IMR-90 (cell line): ENCODE results near the gene RB1. TPM values are rescaled to one million over a fixed set of nuclear protein-coding genes. Genes with fewer than 3 reads are reported as not detected.

Experiments used
- ATAC-seq: fragments of 200-7000 bp; cut with Tn5 transposase; 2 replicates; pipeline ENCODE4 v1.9.1; 2020; ENCODE audit warnings: low read depth, mild to moderate bottlenecking, moderate library complexity
- BruUV-seq: library from RNA; stranded (reverse); fragments of 400-500 nt; replicated peaks from 2 replicates; lab custom pipeline; 2021; lab: Mats Ljungman, UMichigan
- CTCF ChIA-PET: fragments of 300-600 bp; formaldehyde crosslinking; extraction: SDS; loops from one replicate; lab custom pipeline; 2021; ENCODE audit warnings: antibody characterized with exemption; lab: Yijun Ruan, JAX
- POLR2A ChIA-PET: fragments of 300-600 bp; sonication (Branson Sonifier 250); formaldehyde crosslinking; loops from one replicate; lab custom pipeline; 2022; ENCODE audit warnings: antibody characterized with exemption; ENCODE audit not compliant: unreplicated experiment; lab: Charles Lee
- DNase-seq: peaks from one replicate; pipeline ENCODE4 v3.0.0; 2013
- H2AFZ ChIP-seq: replicated peaks from 2 replicates; pipeline ENCODE3; 2013; ENCODE audit warnings: low read length, mild to moderate bottlenecking; ENCODE audit not compliant: poor library complexity
- H2AK5ac ChIP-seq: 2 replicates; pipeline ENCODE4 v1.6.1; 2013; ENCODE audit warnings: low read depth, low read length, inconsistent platforms
- H2AK9ac ChIP-seq: replicated peaks from 2 replicates; pipeline ENCODE3; 2013; ENCODE audit warnings: mild to moderate bottlenecking, low read depth, low read length, moderate library complexity; ENCODE audit not compliant: poor library complexity
- H2BK120ac ChIP-seq: 2 replicates; pipeline ENCODE4 v1.6.1; 2013; ENCODE audit warnings: low read depth, low read length, inconsistent platforms
- H2BK15ac ChIP-seq: 3 replicates; pipeline ENCODE4 v1.6.1; 2013; ENCODE audit warnings: low read depth, low read length, inconsistent platforms
- H2BK20ac ChIP-seq: 2 replicates; pipeline ENCODE4 v1.6.1; 2013; ENCODE audit warnings: low read depth, mild to moderate bottlenecking, inconsistent platforms, low read length, moderate library complexity
- H2BK5ac ChIP-seq: 2 replicates; pipeline ENCODE4 v1.6.1; 2013; ENCODE audit warnings: mild to moderate bottlenecking, low read depth, low read length, inconsistent platforms; ENCODE audit not compliant: poor library complexity, severe bottlenecking
- H3K14ac ChIP-seq: replicated peaks from 2 replicates; pipeline ENCODE4 v1.6.1; 2013; ENCODE audit warnings: low read depth, low read length, inconsistent platforms
- H3K18ac ChIP-seq: 2 replicates; pipeline ENCODE4 v1.6.1; 2013; ENCODE audit warnings: low read depth, low read length, control low read depth
- H3K23ac ChIP-seq: 2 replicates; pipeline ENCODE4 v1.6.1; 2013; ENCODE audit warnings: low read depth, low read length, inconsistent platforms
- H3K27ac ChIP-seq: 2 replicates; pipeline ENCODE4 v1.5.1; 2013; ENCODE audit warnings: mild to moderate bottlenecking, control low read depth, low read length; ENCODE audit not compliant: insufficient read depth
- H3K27me3 ChIP-seq: 2 replicates; pipeline ENCODE4 v1.6.1; 2013; ENCODE audit warnings: low read length; ENCODE audit not compliant: control insufficient read depth, insufficient read depth
- H3K36me3 ChIP-seq: 2 replicates; pipeline ENCODE4 v1.6.1; 2013; ENCODE audit warnings: low read length, mixed read lengths; ENCODE audit not compliant: control insufficient read depth, insufficient read depth
- H3K4ac ChIP-seq: 2 replicates; pipeline ENCODE4 v1.6.1; 2013; ENCODE audit warnings: low read depth, low read length, inconsistent platforms
- H3K4me1 ChIP-seq: 2 replicates; pipeline ENCODE4 v1.6.1; 2013; ENCODE audit warnings: low read length, mixed read lengths; ENCODE audit not compliant: control insufficient read depth, insufficient read depth
- H3K4me2 ChIP-seq: 2 replicates; pipeline ENCODE4 v1.6.1; 2013; ENCODE audit warnings: low read depth, mild to moderate bottlenecking, control low read depth, low read length, moderate library complexity
- H3K4me3 ChIP-seq: 2 replicates; pipeline ENCODE4 v1.5.1; 2013; ENCODE audit warnings: low read depth, mild to moderate bottlenecking, control low read depth, low read length, moderate library complexity; ENCODE audit not compliant: insufficient read depth
- H3K56ac ChIP-seq: 2 replicates; pipeline ENCODE4 v1.6.1; 2013; ENCODE audit warnings: low read length, inconsistent platforms; ENCODE audit not compliant: insufficient read depth; ENCODE audit errors: extremely low read depth
- H3K79me1 ChIP-seq, 2 experiments: 2 replicates each; pipeline ENCODE4 v1.6.1; 2013; ENCODE audit warnings: low read length in 2 of 2, inconsistent platforms in 1 of 2, low read depth in 1 of 2
- H3K9ac ChIP-seq: 2 replicates; pipeline ENCODE4 v1.6.1; 2013; ENCODE audit warnings: low read depth, low read length, control low read depth
- H3K9me1 ChIP-seq: 2 replicates; pipeline ENCODE4 v1.6.1; 2013; ENCODE audit warnings: low read length, inconsistent platforms; ENCODE audit not compliant: insufficient read depth
- H3K9me3 ChIP-seq: 2 replicates; pipeline ENCODE4 v1.6.1; 2013; ENCODE audit warnings: low read length; ENCODE audit not compliant: control insufficient read depth, insufficient read depth
- H4K20me1 ChIP-seq: 2 replicates; pipeline ENCODE4 v1.6.1; 2013; ENCODE audit warnings: low read length, inconsistent platforms; ENCODE audit not compliant: insufficient read depth
- H4K5ac ChIP-seq: 2 replicates; pipeline ENCODE4 v1.6.1; 2013; ENCODE audit warnings: mild to moderate bottlenecking, low read depth, low read length, control low read depth
- H4K8ac ChIP-seq, 2 experiments: 2 replicates each; pipeline ENCODE4 v1.6.1; 2013; ENCODE audit warnings: low read depth in 2 of 2, low read length in 2 of 2, control low read depth in 1 of 2, inconsistent platforms in 1 of 2
- H4K91ac ChIP-seq: 2 replicates; pipeline ENCODE4 v1.6.1; 2013; ENCODE audit warnings: low read depth, low read length, inconsistent platforms; ENCODE audit not compliant: insufficient read depth
- BHLHE40 ChIP-seq: fragments of 150-350 bp; IDR thresholded peaks from 2 replicates; pipeline ENCODE4 v1.6.1; 2016; ENCODE audit warnings: mild to moderate bottlenecking, low read depth, low read length
- CEBPB ChIP-seq: IDR thresholded peaks from 2 replicates; pipeline ENCODE4 v1.6.1; 2012; ENCODE audit warnings: low read depth, low read length, improper control_type of control experiment
- CHD1 ChIP-seq: IDR thresholded peaks from 2 replicates; pipeline ENCODE4 v1.6.1; 2012; ENCODE audit warnings: low read depth, low read length, improper control_type of control experiment
- CTCF ChIP-seq: conservative IDR thresholded peaks from 2 replicates; pipeline ENCODE4 v1.5.1; 2012; ENCODE audit warnings: mild to moderate bottlenecking, low read depth, low read length, improper control_type of control experiment
- ELK1 ChIP-seq: fragments of 150-350 bp; IDR thresholded peaks from 2 replicates; pipeline ENCODE4 v1.6.1; 2016; ENCODE audit warnings: low read depth, mild to moderate bottlenecking, low read length, moderate library complexity, borderline replicate concordance
- FOS ChIP-seq: fragments of 150-350 bp; IDR thresholded peaks from 2 replicates; pipeline ENCODE4 v1.6.1; 2016; ENCODE audit warnings: low read depth, low read length
- MAFK ChIP-seq: IDR thresholded peaks from 2 replicates; pipeline ENCODE4 v1.6.1; 2012; ENCODE audit warnings: low read depth, low read length, improper control_type of control experiment
- MAZ ChIP-seq: IDR thresholded peaks from 2 replicates; pipeline ENCODE4 v1.6.1; 2012; ENCODE audit warnings: low read depth, mild to moderate bottlenecking, low read length, improper control_type of control experiment, moderate library complexity, borderline replicate concordance
- MXI1 ChIP-seq: IDR thresholded peaks from 2 replicates; pipeline ENCODE4 v1.6.1; 2012; ENCODE audit warnings: low read depth, mild to moderate bottlenecking, low read length, moderate library complexity, borderline replicate concordance
- NFE2L2 ChIP-seq: fragments of 150-350 bp; IDR thresholded peaks from 2 replicates; pipeline ENCODE4 v1.6.1; 2016; ENCODE audit warnings: low read depth, mild to moderate bottlenecking, low read length
- POLR2A ChIP-seq: IDR thresholded peaks from 2 replicates; pipeline ENCODE4 v1.6.1; 2012; ENCODE audit warnings: mild to moderate bottlenecking, low read depth, low read length
- RAD21 ChIP-seq: IDR thresholded peaks from 2 replicates; pipeline ENCODE4 v1.6.1; 2012; ENCODE audit warnings: low read length, improper control_type of control experiment
- RCOR1 ChIP-seq: IDR thresholded peaks from 2 replicates; pipeline ENCODE4 v1.6.1; 2012; ENCODE audit warnings: mild to moderate bottlenecking, low read length, improper control_type of control experiment; ENCODE audit not compliant: insufficient replicate concordance
- RFX5 ChIP-seq: IDR thresholded peaks from 2 replicates; pipeline ENCODE4 v1.8.0; 2012; ENCODE audit warnings: low read depth, mild to moderate bottlenecking, low read length, moderate library complexity
- SMC3 ChIP-seq: fragments of 150-350 bp; IDR thresholded peaks from 2 replicates; pipeline ENCODE4 v1.6.1; 2016; ENCODE audit warnings: low read depth, mild to moderate bottlenecking, antibody characterized with exemption, low read length, moderate library complexity
- USF2 ChIP-seq: fragments of 150-350 bp; IDR thresholded peaks from 2 replicates; pipeline ENCODE4 v1.6.1; 2017; ENCODE audit warnings: mild to moderate bottlenecking, antibody characterized with exemption, low read length, low read depth
- WGBS, 2 experiments: methylation state at CpG; one replicate each; pipeline versions ENCODE4 v1.1.5 to v1.1.7; 2013; ENCODE audit warnings: missing lambda C conversion rate in 2 of 2; ENCODE audit not compliant: insufficient read length in 1 of 2; ENCODE audit errors: extremely low coverage in 2 of 2; 5-methylcytosine and 5-hydroxymethylcytosine counted together
- dilution Hi-C: fragments of 300-500 bp; cut with HindIII; formaldehyde crosslinking; loops from one replicate; pipeline ENCODE4 v1.14.3; 2018; ENCODE audit warnings: low sequenced_read_pairs; ENCODE audit not compliant: unreplicated experiment
- in situ Hi-C: fragments of 300-500 bp; cut with MboI; formaldehyde crosslinking; loops from 3 replicates; pipeline ENCODE4 v1.14.3; 2019; ENCODE audit warnings: low sequenced_read_pairs, inconsistent platforms, mixed read lengths
- intact Hi-C: fragments of 100-400 bp; cut with micrococcal nuclease; formaldehyde crosslinking; loops from 2 replicates; pipeline ENCODE4 v1.10.0; 2022
- polyA plus RNA-seq, 3 experiments: library from polyadenylated mRNA; depleted of rRNA; stranded (reverse); fragments of >200 nt; gene quantifications; 2 replicates each; pipeline ENCODE4 v1.2.3, GENCODE V29; 2012; ENCODE audit warnings: low replicate concordance in 1 of 3
- total RNA-seq: library from RNA; depleted of rRNA; stranded (reverse); fragments of >200 nt; gene quantifications from 2 replicates; pipeline ENCODE4 v1.2.3, GENCODE V29; 2012

The RB1 gene
- total and polyA plus RNA-seq, 2 of the 4 experiments (the other 2 are of a cell fraction) = 11.4 to 15.4 TPM

- H3K56ac ChIP-seq = no peak overlapping the region
- H3K14ac ChIP-seq = no peak overlapping the region
- H2BK20ac ChIP-seq = no peak overlapping the region
- H3K23ac ChIP-seq = no peak overlapping the region
- no peaks in the 10 kb centered on the region for H3K36me3 ChIP-seq
- H3K27me3 ChIP-seq = no peaks in the 10 kb centered on the region
- H4K8ac ChIP-seq = no peak overlapping the region
- no peak overlapping the region for H3K4me2 ChIP-seq
- no peaks in the 10 kb centered on the region for H4K20me1 ChIP-seq
- no peak overlapping the region for H2BK15ac ChIP-seq
- H3K18ac ChIP-seq = no peak overlapping the region
- H3K9ac ChIP-seq = no peak overlapping the region
- peaks cover 3% of the 10 kb centered on the region; the same call in 1 of the 2 replicates for H3K9me1 ChIP-seq
- no peak overlapping the region for H2AK5ac ChIP-seq
- H2BK5ac ChIP-seq = no peak overlapping the region
- no peak overlapping the region for H2AFZ ChIP-seq
- no peak overlapping the region for H4K91ac ChIP-seq
- H2AK9ac ChIP-seq = no peak overlapping the region
- H3K9me3 ChIP-seq = no peaks in the 10 kb centered on the region
- no peak overlapping the region for H3K27ac ChIP-seq
- H3K79me1 ChIP-seq = no peaks in the 10 kb centered on the region
- no peak overlapping the region for H3K4ac ChIP-seq
- CTCF ChIA-PET = no interaction called here
- H2BK120ac ChIP-seq = no peak overlapping the region
- DNase-seq (no peak), ATAC-seq (no peak)
- H3K4me3 ChIP-seq = no peak overlapping the region
- dilution Hi-C loops = no loop called here
- no peak overlapping the region for H4K5ac ChIP-seq
- TF ChIP-seq RAD21 (no peak), RFX5 (no peak), RCOR1 (no peak), ELK1 (no peak), BHLHE40 (no peak), SMC3 (no peak), USF2 (no peak), CTCF (no peak), CEBPB (no peak), NFE2L2 (no peak), CHD1 (no peak), MAZ (no peak), FOS (no peak), POLR2A (no peak), MAFK (no peak), MXI1 (no peak)
- intact Hi-C loops = no loop called here
- no TSS peak for BruUV-seq
- in situ Hi-C loops = no loop called here
- WGBS, 2 experiments = no CpG with 5 or more reads among the region's 6 CpGs
- POLR2A ChIA-PET = no interaction called here
- no peaks in the 10 kb centered on the region for H3K4me1 ChIP-seq
These were observed 204.5 kb downstream of the RB1 start for GRCh38 chr13:48508011-48508410.
